ENCODE data around the gene COL16A1. TPM values are rescaled to one million over a fixed set of nuclear protein-coding genes. Genes with fewer than 3 reads are reported as not detected.

The COL16A1 gene
- total and polyA plus RNA-seq, 4 donors = 0.43 to 3.8 (median 2.3) TPM

DNA sequence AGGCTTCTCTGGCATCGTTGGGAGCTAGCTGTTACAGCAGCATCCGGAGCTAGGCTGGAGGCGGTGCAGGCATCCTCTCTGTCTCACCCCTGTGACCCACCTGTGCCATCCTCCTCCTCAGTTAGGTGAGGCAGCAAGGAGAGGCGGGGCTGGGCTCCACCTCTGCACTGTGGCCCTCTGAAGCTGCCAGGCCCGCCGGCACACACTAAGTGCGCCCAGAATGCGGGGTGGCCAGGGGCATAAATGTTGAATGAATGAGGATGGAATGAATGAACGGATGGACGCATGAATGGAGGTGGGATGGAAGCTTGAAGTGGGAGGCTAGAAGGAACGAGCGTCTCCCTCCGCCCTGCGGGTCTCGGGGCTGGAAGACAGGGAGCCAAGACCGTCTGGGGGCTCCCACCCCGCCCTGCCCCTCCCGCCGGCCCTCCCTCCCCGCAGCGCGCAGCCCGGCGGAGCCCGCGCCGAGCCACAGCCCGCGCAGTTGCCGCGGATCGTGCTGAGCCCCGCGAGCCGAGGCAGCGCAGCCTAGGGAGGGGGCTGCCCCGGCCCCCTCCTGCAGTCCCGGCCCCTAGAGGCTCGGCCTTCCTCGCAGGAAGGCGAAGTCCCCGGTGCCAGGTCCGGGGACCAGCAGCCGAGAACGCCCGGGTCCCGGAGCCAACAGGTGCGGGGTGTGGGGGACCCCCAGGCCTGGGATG, 86.5 kb downstream of the COL16A1 start, which contains the start of gene HCRTR1:
TSS of gene HCRTR1 (plus strand) at position 472 of the 698 bp plus-strand sequence. CDS start 1,504 bp downstream, outside the sequence.
- H3K4me3 ChIP-seq (ENCODE audit: low read depth in 1 of 3, low read length in 3 of 3) = peak within 1 kb of the TSS in 1 of 3 donors; percentile 48
- no peak within 1 kb of the TSS for H3K9ac ChIP-seq (ENCODE audit: low read depth in 1 of 2, low read length in 2 of 2)
- no peaks in the 10 kb centered on the region for H3K9me3 ChIP-seq (ENCODE audit: control insufficient read depth in 4 of 4, low read length in 3 of 4)
- peaks cover 0 to 9% (median 1%) of the 10 kb centered on the region in 4 donors for H3K27me3 ChIP-seq (ENCODE audit: control insufficient read depth in 4 of 4, insufficient read depth in 4 of 4, low read length in 3 of 4)
- no peak for DNase-seq (ENCODE audit: low spot score)
- 12% methylated on average over 48 of the region's 48 CpGs for WGBS
- H3K27ac ChIP-seq (ENCODE audit: low read depth in 1 of 2, low read length in 2 of 2) = no peak within 1 kb of the TSS
- H3K4me1 ChIP-seq (ENCODE audit: control insufficient read depth in 4 of 4, insufficient read depth in 4 of 4, low read length in 3 of 4) = peaks cover 0 to 5% (median 2%) of the 10 kb centered on the region in 4 donors
- H3K36me3 ChIP-seq (ENCODE audit: control insufficient read depth in 4 of 4, insufficient read depth in 3 of 4, low read depth in 1 of 4, low read length in 3 of 4) = no peaks in the 10 kb centered on the region
- TF ChIP-seq ATF3 (IDR thresholded peaks at IDR 0.05) = no peak
- TF ChIP-seq YY1 (IDR thresholded peaks at IDR 0.05) = no peak

DNA sequence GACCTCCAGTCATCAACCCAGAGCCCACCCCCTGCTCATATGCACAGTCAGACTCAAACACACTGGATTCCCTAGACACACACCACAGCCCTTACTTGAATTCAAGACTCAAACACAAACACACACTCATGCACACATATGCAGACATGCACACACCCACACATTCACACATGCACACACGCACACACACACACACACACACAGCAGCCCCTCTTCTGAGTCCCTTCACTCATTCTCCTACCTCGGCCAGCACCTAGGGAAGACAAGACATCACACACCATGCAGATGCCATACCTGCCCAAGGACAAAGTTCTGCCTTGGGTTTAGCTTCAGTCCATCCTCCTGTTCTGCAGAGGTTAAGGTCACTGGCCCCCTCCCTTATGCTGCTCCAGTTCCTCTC, 87.9 kb downstream of the COL16A1 start:
- no peaks in the 10 kb centered on the region for H3K36me3 ChIP-seq (ENCODE audit: control insufficient read depth in 4 of 4, insufficient read depth in 3 of 4, low read depth in 1 of 4, low read length in 3 of 4)
- peaks cover 0 to 9% (median 1%) of the 10 kb centered on the region in 4 donors for H3K27me3 ChIP-seq (ENCODE audit: control insufficient read depth in 4 of 4, insufficient read depth in 4 of 4, low read length in 3 of 4)
- 63% methylated on average over 2 of the region's 2 CpGs for WGBS

DNA sequence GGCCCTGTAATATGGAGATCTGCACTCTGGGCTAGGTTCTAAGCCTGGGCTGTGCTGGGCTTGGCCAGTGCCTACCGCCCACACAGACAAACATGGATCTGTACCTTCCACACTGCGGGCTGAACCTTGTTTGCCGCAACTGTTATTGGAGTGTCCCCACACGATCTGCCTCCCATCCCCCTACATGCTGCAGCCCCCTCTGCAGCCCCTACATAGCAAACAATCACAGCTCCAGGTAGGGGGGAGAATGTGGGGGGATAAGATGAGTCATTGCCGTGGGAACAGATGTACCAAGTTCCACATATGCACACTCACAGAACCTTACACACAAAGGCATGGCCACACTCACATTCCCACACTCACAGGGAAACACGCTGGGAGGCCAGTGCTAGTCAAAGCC, 88.4 kb downstream of the COL16A1 start:
- H3K9me3 ChIP-seq (ENCODE audit: control insufficient read depth in 4 of 4, low read length in 3 of 4) = no peaks in the 10 kb centered on the region
- H3K9ac ChIP-seq (ENCODE audit: low read depth in 1 of 2, low read length in 2 of 2) = no peak overlapping the region
- peaks cover 0 to 5% (median 2%) of the 10 kb centered on the region in 4 donors for H3K4me1 ChIP-seq (ENCODE audit: control insufficient read depth in 4 of 4, insufficient read depth in 4 of 4, low read length in 3 of 4)
- no peak overlapping the region for H3K4me3 ChIP-seq (ENCODE audit: low read depth in 1 of 3, low read length in 3 of 3)
- 73% methylated on average over 6 of the region's 6 CpGs for WGBS
- H3K27ac ChIP-seq (ENCODE audit: low read depth in 1 of 2, low read length in 2 of 2) = no peak overlapping the region
- no peaks in the 10 kb centered on the region for H3K36me3 ChIP-seq (ENCODE audit: control insufficient read depth in 4 of 4, insufficient read depth in 3 of 4, low read depth in 1 of 4, low read length in 3 of 4)
- H3K27me3 ChIP-seq (ENCODE audit: control insufficient read depth in 4 of 4, insufficient read depth in 4 of 4, low read length in 3 of 4) = peaks cover 0 to 9% (median 1%) of the 10 kb centered on the region in 4 donors
- DNase-seq (ENCODE audit: low spot score) = no peak
- no peak for TF ChIP-seq RAD21 (IDR thresholded peaks at IDR 0.05)
- TF ChIP-seq ATF3 (IDR thresholded peaks at IDR 0.05) = no peak
- no peak for TF ChIP-seq YY1 (IDR thresholded peaks at IDR 0.05)
- no peak for TF ChIP-seq TAF1 (conservative IDR thresholded peaks at IDR 0.05)
- TF ChIP-seq NR2F2 (IDR thresholded peaks at IDR 0.05) = no peak
- TF ChIP-seq EGR1 (IDR thresholded peaks at IDR 0.05; ENCODE audit: low read depth in 2 of 2) = no peak
- TF ChIP-seq RXRA (IDR thresholded peaks at IDR 0.05) = no peak
- no peak for TF ChIP-seq HNF4G (IDR thresholded peaks at IDR 0.05)
- TF ChIP-seq, protein P1, sequence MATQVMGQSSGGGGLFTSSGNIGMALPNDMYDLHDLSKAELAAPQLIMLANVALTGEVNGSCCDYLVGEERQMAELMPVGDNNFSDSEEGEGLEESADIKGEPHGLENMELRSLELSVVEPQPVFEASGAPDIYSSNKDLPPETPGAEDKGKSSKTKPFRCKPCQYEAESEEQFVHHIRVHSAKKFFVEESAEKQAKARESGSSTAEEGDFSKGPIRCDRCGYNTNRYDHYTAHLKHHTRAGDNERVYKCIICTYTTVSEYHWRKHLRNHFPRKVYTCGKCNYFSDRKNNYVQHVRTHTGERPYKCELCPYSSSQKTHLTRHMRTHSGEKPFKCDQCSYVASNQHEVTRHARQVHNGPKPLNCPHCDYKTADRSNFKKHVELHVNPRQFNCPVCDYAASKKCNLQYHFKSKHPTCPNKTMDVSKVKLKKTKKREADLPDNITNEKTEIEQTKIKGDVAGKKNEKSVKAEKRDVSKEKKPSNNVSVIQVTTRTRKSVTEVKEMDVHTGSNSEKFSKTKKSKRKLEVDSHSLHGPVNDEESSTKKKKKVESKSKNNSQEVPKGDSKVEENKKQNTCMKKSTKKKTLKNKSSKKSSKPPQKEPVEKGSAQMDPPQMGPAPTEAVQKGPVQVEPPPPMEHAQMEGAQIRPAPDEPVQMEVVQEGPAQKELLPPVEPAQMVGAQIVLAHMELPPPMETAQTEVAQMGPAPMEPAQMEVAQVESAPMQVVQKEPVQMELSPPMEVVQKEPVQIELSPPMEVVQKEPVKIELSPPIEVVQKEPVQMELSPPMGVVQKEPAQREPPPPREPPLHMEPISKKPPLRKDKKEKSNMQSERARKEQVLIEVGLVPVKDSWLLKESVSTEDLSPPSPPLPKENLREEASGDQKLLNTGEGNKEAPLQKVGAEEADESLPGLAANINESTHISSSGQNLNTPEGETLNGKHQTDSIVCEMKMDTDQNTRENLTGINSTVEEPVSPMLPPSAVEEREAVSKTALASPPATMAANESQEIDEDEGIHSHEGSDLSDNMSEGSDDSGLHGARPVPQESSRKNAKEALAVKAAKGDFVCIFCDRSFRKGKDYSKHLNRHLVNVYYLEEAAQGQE (IDR thresholded peaks at IDR 0.05) = no peak

More for the DNA sequence above, 87.9 kb downstream of the COL16A1 start:
- no peak for DNase-seq (ENCODE audit: low spot score)
- no peaks in the 10 kb centered on the region for H3K9me3 ChIP-seq (ENCODE audit: control insufficient read depth in 4 of 4, low read length in 3 of 4)
- TF ChIP-seq MAX (IDR thresholded peaks at IDR 0.05) (no peak), EGR1 (IDR thresholded peaks at IDR 0.05; ENCODE audit: low read depth in 2 of 2) (no peak), SP1 (IDR thresholded peaks at IDR 0.05) (no peak), ZBTB33 (IDR thresholded peaks at IDR 0.05) (no peak)
- H3K27ac ChIP-seq (ENCODE audit: low read depth in 1 of 2, low read length in 2 of 2) = no peak overlapping the region
- peaks cover 0 to 5% (median 2%) of the 10 kb centered on the region in 4 donors for H3K4me1 ChIP-seq (ENCODE audit: control insufficient read depth in 4 of 4, insufficient read depth in 4 of 4, low read length in 3 of 4)
- no peak overlapping the region for H3K9ac ChIP-seq (ENCODE audit: low read depth in 1 of 2, low read length in 2 of 2)
- no peak overlapping the region for H3K4me3 ChIP-seq (ENCODE audit: low read depth in 1 of 3, low read length in 3 of 3)

Measured in liver (tissue), 9 donors.